GM19467 (cell line): ENCODE measurements around the gene UVRAG.
"Not testable (repeated sequence)": the region's sequence is repeated elsewhere in the genome, so short reads cannot be mapped to it uniquely, and the experiment has no call there.

Experiments
- ATAC-seq: cut with Tn5 transposase; IDR thresholded peaks from one replicate; pipeline ENCODE4 v1.9.1; 2021; ENCODE audit warnings: mild to moderate bottlenecking, moderate library complexity; ENCODE audit not compliant: unreplicated experiment

The UVRAG gene

GRCh38 chr11:75946531-75947530, 131.8 kb downstream of the UVRAG start:
- ATAC-seq, result no peak

DNA sequence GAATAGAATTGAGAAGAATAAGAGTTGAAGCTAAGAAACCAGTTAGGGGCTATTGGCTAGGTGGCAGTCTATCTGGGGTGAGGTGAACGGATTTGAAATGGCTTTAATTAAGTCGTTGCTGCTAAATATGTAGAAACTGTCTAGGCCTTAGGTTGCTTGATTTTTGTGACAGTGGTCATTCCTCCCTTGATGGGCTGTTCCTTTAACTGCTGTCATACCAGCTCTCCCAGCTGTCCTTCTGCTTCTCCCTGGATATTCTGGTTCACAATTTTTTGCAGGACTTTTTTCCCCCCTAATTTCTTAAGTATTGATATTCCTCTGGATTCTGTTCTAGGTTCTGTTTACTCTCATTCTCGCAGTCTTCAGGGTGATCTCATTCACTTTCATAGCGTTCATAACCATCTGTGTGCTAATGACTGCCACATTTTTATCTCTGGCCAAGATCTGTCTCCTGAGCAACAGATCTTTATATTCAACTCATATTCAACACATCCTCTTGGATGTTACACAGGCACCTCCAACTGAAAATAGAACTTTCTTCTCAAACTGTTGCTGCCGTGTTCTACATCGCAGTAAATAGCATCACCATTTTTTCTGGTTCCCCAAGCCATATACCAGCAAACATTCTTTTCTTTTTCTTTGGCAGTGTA, 134.1 kb downstream of the UVRAG start:
- ATAC-seq, result no peak

DNA sequence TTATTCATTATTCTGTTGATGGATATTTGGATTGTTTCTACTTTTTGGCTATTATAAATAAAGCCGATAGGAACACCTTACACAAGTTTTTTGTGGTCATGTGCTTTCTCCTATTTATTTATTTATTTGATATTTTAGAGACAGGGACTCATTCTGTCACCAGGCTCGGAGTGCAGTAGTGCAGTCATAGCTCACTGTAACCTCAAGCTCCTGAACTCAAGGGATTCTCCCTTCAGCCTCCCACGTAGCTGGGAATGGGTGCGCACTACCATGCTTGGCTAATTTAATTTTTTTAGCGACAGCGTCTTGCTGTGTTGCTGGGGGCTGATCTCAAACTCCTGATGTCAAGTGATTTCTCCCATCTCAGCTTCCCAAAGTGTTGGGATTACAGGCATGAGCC, 135.1 kb downstream of the UVRAG start:
- ATAC-seq, result no peak

GRCh38 chr11:75954039-75954438, 139.0 kb downstream of the UVRAG start:
- no peak for ATAC-seq

GRCh38 chr11:75955443-75955842, 140.4 kb downstream of the UVRAG start:
- ATAC-seq, result no peak

GRCh38 chr11:75959540-75959939, 144.5 kb downstream of the UVRAG start:
- ATAC-seq, result no peak

DNA sequence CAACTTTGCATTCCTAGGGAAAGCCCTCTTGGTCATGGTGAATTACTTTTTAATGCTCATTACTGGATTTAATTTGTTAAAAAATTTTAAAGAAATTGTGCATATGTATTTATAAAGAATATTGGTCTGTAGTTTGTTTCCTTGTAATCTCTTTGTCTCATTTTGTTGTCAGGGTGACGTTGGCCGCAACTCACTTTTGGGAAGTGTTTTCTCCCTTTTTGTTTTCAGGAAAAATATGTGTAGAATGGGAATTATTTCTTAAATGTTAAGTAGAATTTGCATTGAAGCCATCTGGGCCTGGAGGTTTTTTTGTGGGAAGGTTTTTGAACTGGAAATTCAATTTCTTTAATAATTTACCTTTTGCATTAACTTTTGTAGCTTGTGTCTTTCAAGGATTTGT, 149.1 kb downstream of the UVRAG start:
- no peak for ATAC-seq

DNA sequence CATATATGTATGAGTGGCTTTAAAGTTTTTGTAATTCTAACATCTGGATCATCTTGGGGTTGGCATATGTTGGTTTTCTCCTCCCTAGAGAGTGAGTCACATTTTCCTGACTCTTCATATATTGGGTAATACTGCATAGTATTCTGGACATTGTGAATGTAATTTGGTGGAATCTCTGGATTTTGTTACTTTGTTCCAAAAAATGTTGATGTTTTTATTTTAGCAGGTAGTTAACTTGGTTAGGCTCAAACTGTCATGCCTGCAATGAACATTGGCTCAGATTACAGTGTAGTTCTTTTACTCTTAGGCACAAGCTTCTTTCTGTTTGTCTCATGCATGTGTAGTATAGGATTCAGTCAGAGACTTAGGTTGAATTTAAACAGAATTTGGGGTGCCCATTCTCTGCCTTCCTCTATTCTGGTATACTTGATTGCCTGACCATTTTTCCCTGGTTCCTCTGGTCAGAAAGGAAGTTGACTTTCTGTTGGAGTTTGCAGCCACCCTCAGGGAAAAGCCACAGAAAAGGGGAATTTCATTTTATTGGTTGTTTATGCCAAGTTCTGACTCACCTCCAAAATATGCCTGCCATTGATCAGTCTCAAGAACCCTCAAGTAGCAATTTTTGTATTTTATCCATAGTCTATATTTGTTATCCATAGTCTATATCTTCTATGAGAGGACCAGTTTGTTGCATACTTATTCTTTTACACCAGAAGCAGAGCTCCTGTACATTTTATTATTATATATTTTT, 151.7 kb downstream of the UVRAG start:
- ATAC-seq, result no peak

- ATAC-seq, result no peak
Measured at GRCh38 chr11:75968021-75968625, 153.1 kb downstream of the UVRAG start.

- no peak for ATAC-seq
Measured at GRCh38 chr11:75969626-75970308, 154.8 kb downstream of the UVRAG start.

DNA sequence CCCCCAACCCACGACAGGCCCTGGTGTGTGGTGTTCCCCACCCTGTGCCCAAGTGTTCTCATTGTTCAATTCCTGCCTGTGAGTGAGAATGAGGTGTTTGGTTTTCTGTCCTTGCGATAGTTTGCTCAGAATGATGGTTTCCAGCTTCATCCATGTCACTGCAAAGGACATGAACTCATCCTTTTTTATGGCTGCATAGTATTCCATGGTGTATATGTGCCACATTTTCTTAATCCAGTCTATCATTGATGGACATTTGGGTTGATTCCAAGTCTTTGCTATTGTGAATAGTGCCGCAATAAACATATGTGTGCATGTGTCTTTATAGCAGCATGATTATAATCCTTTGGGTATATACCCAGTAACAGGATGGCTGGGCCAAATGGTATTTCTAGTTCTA, 158.7 kb downstream of the UVRAG start:
- not testable (repeated sequence) for ATAC-seq

GRCh38 chr11:75979075-75979474, 164.1 kb downstream of the UVRAG start:
- not testable (repeated sequence) for ATAC-seq

DNA sequence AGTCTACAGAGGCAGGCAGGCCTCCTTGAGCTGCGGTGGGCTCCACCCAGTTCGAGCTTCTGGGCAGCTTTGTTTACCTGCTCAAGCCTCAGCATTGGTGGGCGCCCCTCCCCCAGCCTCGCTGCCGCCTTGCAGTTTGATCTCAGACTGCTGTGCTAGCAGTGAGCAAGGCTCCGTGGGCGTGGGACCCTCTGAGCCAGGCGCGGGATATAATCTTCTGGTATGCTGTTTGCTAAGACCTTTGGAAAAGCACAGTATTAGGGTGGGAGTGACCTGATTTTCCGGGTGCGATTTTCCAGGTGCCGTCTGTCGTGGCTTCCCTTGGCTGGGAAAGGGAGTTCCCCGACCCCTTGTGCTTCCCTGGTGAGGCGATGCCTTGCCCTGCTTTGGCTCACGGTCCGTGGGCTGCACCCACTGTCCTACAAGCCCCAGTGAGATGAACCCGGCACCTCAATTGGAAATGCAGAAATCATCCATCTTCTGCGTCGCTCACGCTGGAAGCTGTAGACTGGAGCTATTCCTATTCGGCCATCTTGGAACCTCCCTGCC, 164.5 kb downstream of the UVRAG start:
- ATAC-seq, result not testable (repeated sequence)

DNA sequence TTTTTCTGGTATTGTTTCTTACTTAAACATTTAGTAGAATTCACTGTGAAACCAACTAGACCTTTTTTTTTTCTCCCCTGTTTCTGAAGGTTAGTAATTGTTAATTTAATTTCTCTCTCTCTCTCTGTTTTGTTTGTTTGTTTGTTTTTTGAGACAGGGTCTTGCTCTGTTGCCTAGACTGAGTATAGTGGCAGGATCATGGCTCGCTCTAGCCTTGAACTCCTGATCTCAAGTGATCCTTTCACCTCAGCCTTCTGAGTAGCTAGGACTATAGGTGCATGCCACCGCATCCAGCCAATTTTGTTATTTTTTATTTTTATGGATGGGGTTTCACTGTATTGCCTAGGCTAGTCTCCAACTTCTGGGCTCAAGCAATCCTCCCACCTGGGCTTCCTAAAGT, 165.0 kb downstream of the UVRAG start:
- no peak for ATAC-seq

DNA sequence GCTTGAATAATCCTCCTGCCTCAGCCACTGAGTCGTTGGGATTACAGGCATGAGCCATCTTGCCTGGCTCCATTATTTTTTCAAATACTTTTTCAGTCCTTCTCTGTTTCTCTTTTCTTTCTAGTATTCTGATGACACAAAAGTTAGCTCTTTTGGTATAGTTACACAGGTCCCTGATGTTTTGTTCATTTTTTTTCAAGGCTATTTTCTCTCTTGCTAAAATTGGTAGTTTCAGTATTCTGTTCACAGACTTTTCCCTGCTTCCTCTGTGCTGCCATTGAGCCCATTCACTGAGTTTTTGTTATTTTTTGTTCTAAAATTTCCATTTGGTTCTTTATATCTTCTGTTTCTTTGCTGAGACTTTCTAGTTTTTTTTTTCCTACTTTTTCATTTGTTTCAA, 166.5 kb downstream of the UVRAG start:
- ATAC-seq, result no peak

- no peak for ATAC-seq
Measured at GRCh38 chr11:75982309-75982708, 167.3 kb downstream of the UVRAG start.

GRCh38 chr11:75986966-75987365, 172.0 kb downstream of the UVRAG start:
- ATAC-seq, result no peak

GRCh38 chr11:75993126-75993525, 178.1 kb downstream of the UVRAG start:
- no peak for ATAC-seq

DNA sequence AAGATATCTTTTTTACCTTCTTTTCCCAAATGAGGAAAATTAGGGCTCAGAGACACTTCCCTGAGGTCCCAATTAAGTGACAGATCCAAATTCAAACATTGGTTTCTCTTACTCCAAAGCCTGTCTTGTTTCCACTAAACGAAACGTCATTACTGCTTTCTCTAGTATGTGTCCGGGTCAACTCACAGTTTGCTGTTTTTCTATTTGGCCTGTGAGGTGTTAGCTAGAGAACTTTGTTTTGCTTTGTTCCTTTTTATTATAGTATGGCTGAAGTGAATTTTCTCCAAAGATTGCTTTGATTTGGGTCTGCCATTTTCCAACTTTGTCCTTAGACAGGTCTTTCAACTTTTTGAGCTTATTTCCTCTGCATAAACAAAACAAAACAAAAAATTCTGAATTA, 179.6 kb downstream of the UVRAG start:
- ATAC-seq, result no peak
